Uterus (tissue), 4 donors: Measurements from ENCODE around the gene CP. TPM values are rescaled to one million over a fixed set of nuclear protein-coding genes. Genes with fewer than 3 reads are reported as not detected.
A peak's percentile ranks its signal among the peaks of the same experiment; 100 is the strongest.

Source experiments
- DNase-seq, 2 donors: peaks; one replicate each; pipeline ENCODE4 v3.0.0-alpha.2; 2019 to 2020
- H3K27ac ChIP-seq, 2 donors: fragments of 200-600 bp; sonication (generic); 1 replicate in 1 of 2; 2 replicates in 1 of 2; pipeline ENCODE4 v1.5.1; 2016 to 2018
- H3K27me3 ChIP-seq, 2 donors: fragments of 200-600 bp; sonication (generic); one replicate each; pipeline ENCODE4 v1.5.1; 2018 to 2019; ENCODE audit warnings: control low read depth in 1 of 2
- H3K36me3 ChIP-seq, 2 donors: fragments of 200-600 bp; sonication (generic); one replicate each; pipeline ENCODE4 v1.5.1; 2019; ENCODE audit warnings: control low read depth in 1 of 2
- H3K4me1 ChIP-seq, 2 donors: fragments of 200-600 bp; sonication (generic); one replicate each; pipeline ENCODE4 v1.5.1; 2018 to 2019; ENCODE audit warnings: control low read depth in 1 of 2
- H3K4me3 ChIP-seq, 2 donors: fragments of 200-600 bp; sonication (generic); 1 replicate in 1 of 2; 2 replicates in 1 of 2; pipeline ENCODE4 v1.5.1; 2018 to 2019; ENCODE audit warnings: mild to moderate bottlenecking in 1 of 2
- H3K9me3 ChIP-seq, 2 donors: fragments of 200-600 bp; sonication (generic); one replicate each; pipeline ENCODE4 v1.5.1; 2019; ENCODE audit warnings: control low read depth in 1 of 2
- CTCF ChIP-seq, 4 experiments: fragments of 200-600 bp in 2 of 4; fragments of 450-650 bp in 2 of 4; sonication (generic) in 2 of 4; IDR thresholded peaks; one replicate each; pipeline ENCODE4 v1.5.1; 2016 to 2019; ENCODE audit warnings: antibody characterized with exemption in 4 of 4, mild to moderate bottlenecking in 2 of 4, moderate library complexity in 1 of 4
- POLR2A ChIP-seq, 2 donors: fragments of 450-650 bp; IDR thresholded peaks; one replicate each; pipeline ENCODE4 v1.6.1; 2016; ENCODE audit warnings: antibody characterized with exemption in 2 of 2, mild to moderate bottlenecking in 1 of 2, moderate library complexity in 1 of 2
- intact Hi-C: fragments of 100-400 bp; cut with DNase I; formaldehyde crosslinking; loops from one replicate; pipeline ENCODE4 v1.15.1; 2023; ENCODE audit warnings: low total_unique reads
- total RNA-seq, 4 donors: library from RNA; depleted of rRNA in 3 of 4; stranded (reverse); fragments of >200 nt in 3 of 4; gene quantifications; one replicate each; pipeline versions ENCODE4 v1.1.0 to v1.2.4, GENCODE V29; 2014 to 2023
- donor health status: DM: yes; HTN: yes; CAD: no.

The CP gene
- total RNA-seq, 4 donors from 2014 or later, result 2.2 to 13.3 (median 5.9) TPM

GRCh38 chr3:149186721-149187120 lies 34.9 kb downstream of the CP start:
- DNase-seq, result no peak
- no peaks in the 10 kb centered on the region for H3K9me3 ChIP-seq
- TF ChIP-seq POLR2A (IDR thresholded peaks at IDR 0.05), result no peak
- no peak for TF ChIP-seq CTCF (IDR thresholded peaks at IDR 0.05)
- H3K36me3 ChIP-seq, result no peaks in the 10 kb centered on the region
- H3K4me3 ChIP-seq, result no peak overlapping the region
- intact Hi-C loops, result no loop called here
- no peaks in the 10 kb centered on the region for H3K4me1 ChIP-seq
- no peak overlapping the region for H3K27ac ChIP-seq
- no peaks in the 10 kb centered on the region for H3K27me3 ChIP-seq

- no peak for DNase-seq
- Histone ChIP-seq H3K36me3 (no peaks in the 10 kb centered on the region), H3K9me3 (no peaks in the 10 kb centered on the region), H3K4me3 (no peak overlapping the region), H3K27me3 (no peaks in the 10 kb centered on the region), H3K27ac (no peak overlapping the region), H3K4me1 (no peaks in the 10 kb centered on the region)
- intact Hi-C loops, result no loop called here
- no peak for TF ChIP-seq POLR2A (IDR thresholded peaks at IDR 0.05)
- no peak for TF ChIP-seq CTCF (IDR thresholded peaks at IDR 0.05)
Observed at GRCh38 chr3:149186219-149186618, 35.4 kb downstream of the CP start.

GRCh38 chr3:149181182-149181581 lies 40.4 kb downstream of the CP start:
- no peaks in the 10 kb centered on the region for H3K27me3 ChIP-seq
- no peaks in the 10 kb centered on the region for H3K9me3 ChIP-seq
- H3K36me3 ChIP-seq, result no peaks in the 10 kb centered on the region
- H3K4me1 ChIP-seq, result peaks cover 0 to 12% of the 10 kb centered on the region in 2 donors
- H3K27ac ChIP-seq, result peak overlapping the region; percentile 83 to 92
- TF ChIP-seq CTCF (IDR thresholded peaks at IDR 0.05) (no peak), POLR2A (IDR thresholded peaks at IDR 0.05) (no peak)
- intact Hi-C loops, result no loop called here
- H3K4me3 ChIP-seq, result no peak overlapping the region
- DNase-seq, result no peak

GRCh38 chr3:149180057-149180573 lies 41.5 kb downstream of the CP start:
- H3K27me3 ChIP-seq, result no peaks in the 10 kb centered on the region
- intact Hi-C loops, result no loop called here
- peak overlapping the region; percentile 83 to 92 for H3K27ac ChIP-seq
- H3K4me1 ChIP-seq, result peaks cover 0 to 12% of the 10 kb centered on the region in 2 donors
- no peaks in the 10 kb centered on the region for H3K9me3 ChIP-seq
- TF ChIP-seq CTCF (IDR thresholded peaks at IDR 0.05) (peak in 1 of 4 experiments; percentile 7), POLR2A (IDR thresholded peaks at IDR 0.05) (no peak)
- H3K4me3 ChIP-seq, result no peak overlapping the region
- H3K36me3 ChIP-seq, result no peaks in the 10 kb centered on the region
- DNase-seq, result peak; percentile 93 to 99

- Histone ChIP-seq H3K27me3 (no peaks in the 10 kb centered on the region), H3K4me3 (no peak overlapping the region), H3K9me3 (no peaks in the 10 kb centered on the region), H3K4me1 (peaks cover 0 to 12% of the 10 kb centered on the region in 2 donors), H3K27ac (peak overlapping the region; percentile 83 to 92), H3K36me3 (no peaks in the 10 kb centered on the region)
- TF ChIP-seq POLR2A (IDR thresholded peaks at IDR 0.05) (no peak), CTCF (IDR thresholded peaks at IDR 0.05) (no peak)
- no peak for DNase-seq
- intact Hi-C loops, result no loop called here
Observed at GRCh38 chr3:149179220-149179619, 42.4 kb downstream of the CP start.
